NCI-H460 (cell line): ENCODE measurements around the gene CTXND1. TPM values are rescaled to one million over a fixed set of nuclear protein-coding genes. Genes with fewer than 3 reads are reported as not detected.
A peak's percentile ranks its signal among the peaks of the same experiment; 100 is the strongest.
"Not testable (repeated sequence)": the region's sequence is repeated elsewhere in the genome, so short reads cannot be mapped to it uniquely, and the experiment has no call there.

Experiments used
- DNase-seq: peaks from one replicate; pipeline ENCODE4 v3.0.0-alpha.2; 2016; ENCODE audit warnings: low read depth; ENCODE audit errors: extremely low read depth
- total RNA-seq: library from RNA; depleted of rRNA; stranded (reverse); fragments of >200 nt; shearing (Covaris generic); gene quantifications from 2 replicates; pipeline ENCODE4 v1.2.3, GENCODE V29; 2014; rRNA removed

The CTXND1 gene
- total RNA-seq, 1 experiment from 2014 or later = not detected

DNA sequence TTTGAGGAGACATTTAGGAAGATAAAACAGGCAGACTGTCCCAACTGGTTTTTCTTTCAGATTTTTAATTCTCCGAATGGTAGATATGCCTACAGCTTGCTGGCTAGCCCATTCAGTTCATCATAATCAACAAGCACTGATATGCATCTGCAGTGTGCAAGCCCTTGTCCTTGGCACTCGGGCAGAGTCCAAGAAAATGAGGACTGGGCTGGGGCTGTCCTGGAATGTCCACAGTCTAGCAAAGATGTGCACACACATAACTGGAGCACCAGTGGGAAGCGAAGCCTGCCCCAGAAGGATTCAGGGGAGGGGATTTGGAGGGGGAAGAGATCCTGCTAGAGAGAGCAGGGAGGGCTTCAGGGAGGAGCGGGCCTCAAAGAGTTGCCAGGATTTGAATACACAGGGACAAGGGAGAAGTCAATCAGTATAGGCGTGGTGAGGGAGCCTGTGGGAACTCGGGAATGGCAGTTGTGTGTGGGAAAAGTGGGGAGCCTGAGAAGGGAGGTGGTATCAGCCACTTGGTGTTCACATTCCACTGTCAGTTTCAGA lies 90.5 kb downstream of the CTXND1 start:
- no peak for DNase-seq

DNA sequence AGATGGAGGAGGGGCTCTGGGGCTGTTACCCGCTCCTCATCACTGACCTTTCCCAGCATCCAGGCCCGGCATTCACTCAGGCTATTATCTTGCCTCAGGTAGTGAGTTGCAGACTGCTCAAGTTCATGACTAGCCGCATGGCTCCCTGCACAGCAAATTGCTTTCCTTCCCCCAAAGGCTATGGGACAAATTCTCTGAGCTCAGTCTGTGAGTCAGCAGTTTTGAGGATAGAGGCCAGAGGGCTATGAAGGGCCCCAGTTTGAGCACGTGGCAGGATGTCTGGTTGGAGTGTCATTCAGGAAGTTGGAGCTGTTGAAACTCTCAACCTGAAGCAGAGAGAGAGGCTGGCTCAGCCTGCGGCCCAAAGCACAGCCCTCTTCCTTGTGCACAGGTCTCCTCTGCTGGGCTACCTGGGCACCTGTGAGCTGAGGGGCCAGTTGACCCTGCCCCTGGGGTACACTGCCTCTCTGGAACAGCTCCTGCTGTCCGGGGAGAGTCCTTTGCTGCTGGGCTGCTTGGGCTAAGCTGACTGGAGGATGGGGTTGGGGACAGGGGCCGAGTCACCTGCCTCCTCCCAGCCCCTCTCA lies 91.3 kb downstream of the CTXND1 start:
- peak; percentile 31 for DNase-seq

DNA sequence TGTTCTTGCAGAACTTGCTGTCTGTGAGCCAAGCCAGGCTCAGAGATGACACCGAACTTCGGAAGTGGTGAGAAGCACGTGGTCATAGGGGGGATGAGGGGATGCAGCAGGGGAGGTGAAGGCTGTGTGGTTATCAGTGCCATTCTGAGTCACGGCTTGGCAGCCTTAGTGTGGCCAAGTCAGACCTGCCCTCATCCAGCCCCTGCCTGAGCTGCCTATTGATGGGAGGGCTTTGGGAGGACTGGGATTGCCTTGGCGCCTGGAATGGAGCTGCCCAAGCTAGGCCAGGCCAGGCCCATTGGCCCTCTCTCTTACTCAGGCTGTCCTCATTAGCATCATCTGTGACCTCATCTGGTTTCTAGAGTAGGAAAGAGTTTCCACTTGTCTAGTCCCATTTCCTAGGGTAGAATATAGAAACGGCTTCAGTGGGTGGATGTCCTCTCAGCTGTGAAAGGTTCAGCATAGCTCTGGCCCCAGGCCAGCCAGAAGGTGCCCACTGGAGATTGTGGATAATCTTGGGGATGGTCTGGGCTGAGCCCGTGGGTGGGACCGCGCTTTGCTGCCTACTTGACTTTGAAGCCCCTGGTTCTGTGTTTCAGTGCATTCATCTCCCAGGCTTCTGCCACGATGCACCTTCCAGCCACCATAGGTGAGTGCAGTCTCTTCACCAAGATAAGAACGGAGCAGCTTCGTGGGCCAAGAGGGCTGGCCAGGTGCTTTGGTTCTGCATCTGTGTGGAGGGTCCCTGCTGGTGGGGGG lies 92.0 kb downstream of the CTXND1 start:
- no peak for DNase-seq

DNA sequence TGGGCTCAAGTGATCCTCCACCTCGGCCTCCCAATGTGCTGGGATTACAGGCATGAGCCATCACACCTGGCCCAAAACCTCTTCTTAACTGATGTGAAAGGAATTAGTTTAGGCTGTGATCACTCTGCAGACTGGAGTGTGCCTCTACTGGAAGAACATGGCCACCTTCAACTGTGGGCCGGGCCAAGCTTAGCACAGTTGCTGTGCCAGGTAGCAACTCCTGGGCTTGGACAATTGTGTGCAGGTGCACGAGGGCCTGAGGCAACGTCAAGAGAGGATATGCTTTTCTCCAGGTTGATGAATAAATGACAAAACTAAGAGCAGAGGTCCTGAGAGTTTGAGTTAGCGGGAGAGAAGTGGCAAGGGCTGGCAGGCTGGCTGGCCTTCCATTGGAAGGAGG lies 92.7 kb downstream of the CTXND1 start:
- no peak for DNase-seq

DNA sequence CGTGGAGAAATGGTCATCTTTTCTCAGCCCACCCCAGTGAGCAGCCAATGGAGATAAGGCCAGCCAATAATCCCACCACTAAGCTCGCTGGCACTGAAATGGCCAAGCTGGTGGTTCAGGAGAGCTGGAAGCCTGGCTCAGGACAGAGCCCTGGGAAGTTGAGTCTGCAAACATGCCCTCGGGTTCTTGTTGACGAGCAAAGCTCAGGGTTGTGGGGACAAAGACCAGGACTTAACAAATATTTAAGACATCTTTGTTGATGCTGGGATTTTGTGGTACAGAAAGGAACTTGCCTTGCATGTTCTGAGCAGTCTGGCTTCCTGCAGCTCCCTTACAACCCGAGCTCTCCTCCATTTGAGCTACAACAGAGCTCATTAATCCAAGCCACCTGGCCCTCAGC lies 94.8 kb downstream of the CTXND1 start:
- no peak for DNase-seq

DNA sequence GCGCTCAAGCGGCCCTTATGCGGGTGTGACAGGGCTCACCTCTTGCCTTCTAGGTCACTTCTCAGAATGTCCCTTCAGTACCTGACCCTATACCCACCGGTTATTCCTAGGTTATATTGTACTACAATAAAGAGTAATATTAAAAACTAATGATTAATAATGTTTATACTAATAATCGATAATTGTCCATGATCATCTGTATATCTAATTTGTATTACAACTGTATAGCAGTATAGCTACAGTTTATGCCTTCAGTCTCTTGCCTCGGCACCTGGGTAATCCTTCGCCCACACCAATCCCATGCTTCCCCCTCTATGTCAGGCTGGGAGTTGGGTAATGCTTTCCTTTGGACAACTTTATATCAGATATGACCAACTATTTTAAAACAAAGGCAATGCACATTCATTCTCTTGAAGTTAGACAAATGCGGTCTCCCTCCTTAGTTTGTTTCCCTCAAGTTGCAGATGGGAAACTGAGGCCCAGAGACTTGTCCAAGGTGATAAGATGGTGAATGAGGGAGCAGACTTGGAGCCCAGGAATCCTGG lies 95.8 kb downstream of the CTXND1 start:
- DNase-seq = no peak

DNA sequence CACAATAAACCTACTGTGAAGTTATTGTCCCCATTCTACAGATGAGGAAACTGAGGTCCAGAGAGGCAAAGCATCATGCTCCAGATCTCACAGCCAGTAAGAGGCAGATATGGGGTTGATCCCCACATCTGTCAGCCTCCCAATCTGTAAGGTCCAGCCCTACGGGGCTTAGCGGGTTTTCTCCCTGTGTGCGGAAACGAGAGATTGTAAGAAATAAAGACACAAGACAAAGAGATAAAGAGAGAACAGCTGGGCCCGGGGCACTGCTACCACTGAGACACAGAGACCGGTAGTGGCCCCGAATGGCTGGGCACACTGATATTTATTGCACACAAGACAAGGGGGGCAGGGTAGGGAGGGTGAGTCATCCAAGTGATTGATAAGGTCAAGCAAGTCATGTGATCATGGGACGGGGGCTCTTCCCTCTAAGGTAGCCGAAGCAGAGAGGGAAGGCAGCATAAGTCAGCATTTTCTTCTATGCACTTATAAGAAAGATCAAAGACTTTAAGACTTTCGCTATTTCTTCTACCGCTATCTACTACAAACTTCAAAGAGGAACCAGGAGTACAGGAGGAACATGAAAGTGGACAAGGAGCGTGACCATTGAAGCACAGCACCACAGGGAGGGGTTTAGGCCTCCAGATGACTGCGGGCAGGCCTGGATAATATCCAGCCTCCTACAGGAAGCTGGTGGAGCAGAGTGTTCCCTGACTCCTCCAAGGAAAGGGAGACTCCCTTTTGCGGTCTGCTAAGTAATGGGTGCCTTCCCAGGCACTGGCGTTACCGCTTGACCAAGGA lies 96.4 kb downstream of the CTXND1 start:
- not testable (repeated sequence) for DNase-seq

DNA sequence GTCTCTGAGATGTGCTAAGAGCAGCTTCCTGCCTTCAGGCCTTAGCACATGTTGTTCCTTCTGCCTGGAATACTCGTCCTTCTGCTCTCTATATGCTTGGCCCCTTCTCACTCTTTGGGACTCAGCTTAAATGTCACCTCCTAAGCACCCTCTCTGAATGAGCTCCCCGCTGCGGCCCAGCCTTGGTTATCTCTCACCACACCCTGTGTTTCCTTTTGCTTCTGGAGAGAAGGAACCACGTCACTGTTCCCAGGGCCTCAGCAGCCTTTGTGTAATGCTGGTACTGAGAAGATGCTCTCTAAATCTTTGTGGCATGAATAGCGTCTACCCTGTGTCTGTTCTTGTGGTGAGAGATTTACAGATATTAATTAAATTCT lies 97.0 kb downstream of the CTXND1 start:
- DNase-seq = no peak

DNA sequence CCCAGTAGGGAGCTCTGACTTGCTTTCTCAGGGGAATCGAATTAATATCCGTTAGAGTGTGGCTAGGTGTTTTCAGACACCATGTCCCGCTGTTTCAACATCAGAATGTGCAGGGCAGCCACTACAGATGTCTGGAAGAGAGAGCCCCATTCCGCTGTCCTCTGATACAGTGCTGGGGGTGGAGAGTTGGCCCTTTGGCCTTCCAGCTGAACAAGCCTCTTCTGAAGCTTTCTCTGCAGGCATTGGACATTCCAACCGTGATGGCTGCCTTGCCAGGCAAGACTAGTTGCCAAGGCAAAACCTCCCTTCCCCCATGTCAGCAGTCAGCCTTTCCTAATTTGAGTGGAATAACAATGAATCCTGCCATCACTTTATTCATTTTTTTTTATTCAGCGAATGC lies 97.7 kb downstream of the CTXND1 start:
- DNase-seq = no peak

DNA sequence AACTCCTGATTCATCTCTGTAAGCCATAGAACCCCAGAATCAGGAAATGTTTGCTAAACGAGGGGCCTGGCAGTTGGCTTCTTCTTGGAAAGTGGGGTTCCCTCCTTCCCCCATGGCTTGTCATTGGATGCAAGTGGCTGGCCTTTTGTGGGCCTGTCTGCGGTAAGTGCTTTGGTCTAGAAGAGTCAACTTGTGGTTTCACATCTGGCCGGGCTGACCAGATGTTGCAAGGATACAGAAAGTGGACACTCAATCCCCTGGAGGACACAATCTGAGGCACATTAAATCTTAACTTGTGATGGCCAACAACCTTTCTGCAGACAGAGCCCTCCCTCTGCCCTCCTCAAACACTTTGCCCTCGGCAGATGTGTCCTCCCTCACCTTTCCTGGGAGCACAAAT lies 98.1 kb downstream of the CTXND1 start:
- no peak for DNase-seq

DNA sequence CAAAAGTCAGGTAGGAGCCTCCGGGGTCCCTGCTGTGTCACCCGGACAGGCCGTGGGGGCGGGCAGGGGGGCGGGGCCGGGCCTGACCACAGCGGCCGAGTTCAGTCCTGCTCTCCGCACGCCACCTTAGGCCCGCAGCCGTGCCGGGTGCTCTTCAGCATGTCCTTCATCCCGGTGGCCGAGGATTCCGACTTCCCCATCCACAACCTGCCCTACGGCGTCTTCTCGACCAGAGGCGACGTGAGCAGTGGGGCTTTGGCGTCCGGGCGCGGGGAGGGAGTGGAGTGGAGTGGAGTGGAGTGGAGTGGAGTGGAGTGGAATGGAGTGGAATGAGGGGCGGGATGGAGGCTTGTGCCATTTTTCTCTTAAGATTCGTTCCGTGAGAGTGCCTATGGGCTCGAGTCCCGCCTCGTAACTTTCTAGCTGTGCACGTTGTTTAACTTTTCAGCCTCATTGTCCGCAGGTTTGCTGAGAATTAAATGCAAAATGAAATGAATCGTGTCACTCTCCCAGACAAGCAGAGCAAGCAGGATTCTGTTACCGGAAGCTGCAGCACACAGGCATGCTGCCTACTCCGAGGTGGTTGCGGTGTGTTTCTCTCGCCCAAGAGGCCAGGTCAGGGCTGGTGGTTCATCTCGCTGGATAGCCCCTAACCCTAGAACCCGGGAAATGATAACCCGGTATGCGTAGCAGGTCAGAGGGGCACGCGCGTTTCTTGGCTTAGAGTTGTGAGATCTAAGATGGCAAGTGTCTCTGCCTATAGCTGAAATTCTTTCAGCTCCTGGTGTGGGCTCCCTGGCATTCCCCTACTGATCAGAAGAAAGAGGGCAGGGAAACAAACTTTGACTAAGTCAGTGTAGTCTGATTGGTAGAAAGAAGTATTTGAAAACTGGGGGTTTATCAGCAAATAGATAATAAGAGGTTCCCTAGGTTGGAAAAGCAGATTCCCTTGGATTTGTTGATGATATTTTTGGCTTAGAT lies 98.8 kb downstream of the CTXND1 start, which contains the start of gene FAH:
TSS of gene FAH (plus strand) at position 104 of the 981 bp plus-strand sequence. CDS start at position 160, 56 bp downstream.
- no peak for DNase-seq

DNA sequence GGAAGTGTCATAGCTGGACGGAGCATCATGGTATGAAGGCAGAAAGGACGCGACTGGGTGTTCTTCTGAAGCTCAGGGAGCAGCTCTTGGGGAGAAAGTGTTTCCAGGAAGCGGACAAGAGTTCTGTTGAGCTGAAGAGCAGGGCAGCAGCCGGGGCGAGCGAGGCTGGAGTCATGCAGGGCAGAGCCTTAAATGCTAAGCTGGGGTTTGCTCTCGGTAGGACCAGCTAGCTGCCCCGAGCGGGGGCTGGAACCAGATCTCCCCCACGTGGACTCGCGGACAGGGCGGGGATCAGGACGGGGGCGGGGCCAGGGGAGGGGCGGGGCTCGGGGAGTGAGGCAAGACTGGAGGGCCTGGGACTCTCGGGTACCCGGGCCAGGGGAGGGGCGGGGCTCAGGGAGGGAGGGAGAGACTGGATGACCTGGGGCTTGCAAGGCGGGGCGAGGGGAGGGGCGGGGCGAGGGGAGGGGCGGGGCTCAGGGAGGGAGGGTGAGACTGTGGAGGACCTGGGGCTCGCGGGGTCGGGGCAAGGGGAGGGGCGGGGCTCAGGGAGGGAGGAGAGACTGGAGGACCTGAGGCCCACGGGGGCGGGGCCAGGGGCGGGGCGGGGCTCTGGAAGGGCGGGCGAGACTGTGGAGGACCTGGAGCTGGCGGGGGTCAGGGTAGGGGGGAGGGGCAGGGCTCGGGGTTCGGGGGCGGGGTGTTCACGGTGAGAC lies 99.7 kb downstream of the CTXND1 start:
- DNase-seq = peak; percentile 87

DNA sequence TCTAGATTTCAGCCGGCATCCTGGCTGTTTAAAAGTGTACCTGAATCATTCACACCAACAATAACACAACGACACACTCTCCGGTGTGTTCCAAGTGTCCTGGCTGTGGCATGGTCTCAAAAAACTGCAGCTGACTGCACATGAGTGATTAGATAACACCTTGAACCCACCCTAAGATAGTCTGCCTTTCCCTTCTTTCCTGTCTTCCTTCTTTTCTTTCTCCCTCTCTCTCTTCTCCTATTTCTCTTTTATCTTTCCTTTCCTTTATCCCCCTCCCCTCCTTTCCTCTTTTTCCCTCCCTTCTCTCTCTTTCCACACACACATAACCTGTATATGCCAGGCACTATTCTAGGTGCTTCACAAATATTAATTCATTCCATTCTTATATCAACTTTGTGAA lies 100.4 kb downstream of the CTXND1 start:
- no peak for DNase-seq

DNA sequence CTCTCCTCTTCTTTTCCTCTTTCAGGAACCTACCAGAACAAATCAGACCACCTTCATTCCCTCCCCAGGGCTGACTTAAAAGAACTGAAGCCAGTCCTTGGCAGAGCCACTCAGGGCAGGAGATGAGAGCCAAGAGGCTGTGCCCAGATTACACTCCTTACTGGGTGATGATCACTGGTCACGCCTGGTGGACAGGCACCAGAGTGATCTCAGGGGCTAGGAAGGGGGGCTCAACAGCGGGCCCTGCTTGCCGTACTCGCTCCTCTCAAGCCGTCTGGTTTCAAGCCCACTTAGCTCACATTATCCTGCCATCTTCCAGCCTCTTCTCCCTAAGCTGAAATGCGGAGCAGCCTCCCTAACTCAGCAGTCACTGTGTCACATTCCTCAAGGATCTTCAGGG lies 100.9 kb downstream of the CTXND1 start:
- DNase-seq = no peak

Other genes with a start within 250 kb of the CTXND1 start
- gene ZFAND6, start 192.5 kb downstream of the CTXND1 start, total RNA-seq = 81.4 and 91.6 TPM in 2 replicates
- gene FAH, start 99.2 kb downstream of the CTXND1 start, total RNA-seq = 16.0 and 17.3 TPM in 2 replicates
- 0.78 and 1.0 TPM in 2 replicates for gene ARNT2, start 152.2 kb upstream of the CTXND1 start, total RNA-seq